H1 (cell line): ENCODE data around the gene RGS3. TPM values are rescaled to one million over a fixed set of nuclear protein-coding genes. Genes with fewer than 3 reads are reported as not detected.

Experiments used
- CTCF ChIA-PET: fragments of 300-600 bp; sonication (Branson Sonifier 250); formaldehyde crosslinking; loops from one replicate; lab custom pipeline; 2021; ENCODE audit not compliant: partially characterized antibody; lab: Charles Lee
- POLR2A ChIA-PET: fragments of 300-600 bp; sonication (Branson Sonifier 250); formaldehyde crosslinking; loops from one replicate; lab custom pipeline; 2021; ENCODE audit warnings: inconsistent platforms; ENCODE audit not compliant: partially characterized antibody; lab: Charles Lee
- DNase-seq, 2 experiments: peaks; one replicate each; pipeline versions ENCODE4 v3.0.0 to v3.0.0-alpha.2; 2010 to 2022; ENCODE audit warnings: low spot score in 2 of 2, low read depth in 1 of 2, mixed read lengths in 1 of 2
- FAIRE-seq: peaks from 2 replicates; lab custom pipeline; 2011; peaks lifted over from hg19 to GRCh38; lab: Jason Lieb, UNC
- H2AFZ ChIP-seq: 2 replicates; pipeline ENCODE4 v1.8.1; 2012; ENCODE audit warnings: low read length, inconsistent platforms
- H2AK5ac ChIP-seq: 2 replicates; pipeline ENCODE4 v1.6.1; 2013; ENCODE audit warnings: low read depth, low read length
- H2BK120ac ChIP-seq: replicated peaks from 2 replicates; pipeline ENCODE3; 2013; ENCODE audit warnings: low read depth, low read length, inconsistent platforms
- H2BK12ac ChIP-seq: 2 replicates; pipeline ENCODE4 v1.6.1; 2013; ENCODE audit warnings: low read depth, low read length
- H2BK15ac ChIP-seq: 2 replicates; pipeline ENCODE4 v1.6.1; 2013; ENCODE audit warnings: low read length
- H2BK20ac ChIP-seq: 2 replicates; pipeline ENCODE4 v1.6.1; 2013; ENCODE audit warnings: low read length
- H2BK5ac ChIP-seq: 2 replicates; pipeline ENCODE4 v1.6.1; 2013; ENCODE audit warnings: low read depth, low read length
- H3K14ac ChIP-seq: 2 replicates; pipeline ENCODE4 v1.6.1; 2013; ENCODE audit warnings: inconsistent platforms; ENCODE audit not compliant: insufficient read length
- H3K18ac ChIP-seq: 2 replicates; pipeline ENCODE4 v1.6.1; 2013; ENCODE audit warnings: low read length; ENCODE audit errors: extremely low read depth
- H3K23ac ChIP-seq: 2 replicates; pipeline ENCODE4 v1.6.1; 2013; ENCODE audit warnings: inconsistent platforms; ENCODE audit not compliant: insufficient read length
- H3K23me2 ChIP-seq: 2 replicates; pipeline ENCODE4 v1.6.1; 2013; ENCODE audit warnings: low read depth, low read length
- H3K27ac ChIP-seq: 2 replicates; pipeline ENCODE4 v1.6.1; 2011; ENCODE audit warnings: low read depth, low read length, inconsistent platforms
- H3K27me3 ChIP-seq, 4 experiments: replicated peaks in 1 of 4; 1 replicate in 1 of 4; 2 replicates in 3 of 4; pipeline versions ENCODE4 v1.6.1 to v1.8.1; 2011 to 2013; ENCODE audit warnings: low read length in 3 of 4, mild to moderate bottlenecking in 3 of 4, inconsistent platforms in 2 of 4, mixed read lengths in 2 of 4, moderate library complexity in 1 of 4; ENCODE audit not compliant: control insufficient read depth in 3 of 4, insufficient read depth in 3 of 4; ENCODE audit errors: extremely low read depth in 1 of 4
- H3K36me3 ChIP-seq, 4 experiments: 2 replicates each; pipeline versions ENCODE4 v1.6.1 to v1.8.1; 2011 to 2013; ENCODE audit warnings: mild to moderate bottlenecking in 4 of 4, low read length in 3 of 4, moderate library complexity in 2 of 4, control low read depth in 1 of 4, inconsistent platforms in 1 of 4; ENCODE audit not compliant: insufficient read depth in 4 of 4, control insufficient read depth in 2 of 4
- H3K4ac ChIP-seq: replicated peaks from 2 replicates; pipeline ENCODE3; 2013; ENCODE audit warnings: low read length, low read depth, mixed read lengths, inconsistent platforms; ENCODE audit not compliant: insufficient read length
- H3K4me1 ChIP-seq, 4 experiments: replicated peaks in 1 of 4; 1 replicate in 1 of 4; 2 replicates in 3 of 4; pipeline versions ENCODE4 v1.6.1 to v1.8.1; 2011 to 2013; ENCODE audit warnings: low read length in 3 of 4, inconsistent platforms in 2 of 4, mixed read lengths in 1 of 4; ENCODE audit not compliant: insufficient read depth in 4 of 4, control insufficient read depth in 3 of 4
- H3K4me2 ChIP-seq, 2 experiments: 2 replicates each; pipeline versions ENCODE4 v1.6.1 to v1.8.1; 2011 to 2013; ENCODE audit warnings: low read depth in 2 of 2, low read length in 2 of 2, control low read depth in 1 of 2, inconsistent platforms in 1 of 2, mild to moderate bottlenecking in 1 of 2; ENCODE audit not compliant: insufficient read depth in 1 of 2
- H3K4me3 ChIP-seq, 4 experiments: fragments of 200-600, 300-600 bp in 1 of 4; sonication (generic), shearing (Covaris generic), sonication (Bioruptor Twin) in 1 of 4; 2 replicates each; pipeline versions ENCODE4 v1.5.1 to v1.8.1; 2011 to 2016; ENCODE audit warnings: low read length in 4 of 4, low read depth in 3 of 4, control low read depth in 2 of 4, inconsistent platforms in 2 of 4, mild to moderate bottlenecking in 2 of 4, mixed read lengths in 1 of 4, moderate library complexity in 1 of 4; ENCODE audit not compliant: insufficient read depth in 2 of 4; ENCODE audit errors: extremely low read depth in 1 of 4
- H3K56ac ChIP-seq: replicated peaks from 2 replicates; pipeline ENCODE3; 2013; ENCODE audit warnings: low read depth, mild to moderate bottlenecking, mixed read lengths, low read length, inconsistent platforms; ENCODE audit not compliant: insufficient read length
- H3K79me1 ChIP-seq: 2 replicates; pipeline ENCODE4 v1.6.1; 2013; ENCODE audit warnings: low read depth, low read length, control low read depth
- H3K79me2 ChIP-seq, 2 experiments: 2 replicates each; pipeline versions ENCODE4 v1.6.1 to v1.8.1; 2012 to 2013; ENCODE audit warnings: low read length in 2 of 2, mild to moderate bottlenecking in 2 of 2, inconsistent platforms in 1 of 2; ENCODE audit not compliant: insufficient read depth in 2 of 2, control insufficient read depth in 1 of 2
- H3K9ac ChIP-seq, 4 experiments: replicated peaks in 1 of 4; 1 replicate in 1 of 4; 2 replicates in 3 of 4; pipeline versions ENCODE4 v1.6.1 to v1.8.1; 2011 to 2013; ENCODE audit warnings: low read depth in 3 of 4, low read length in 3 of 4, control low read depth in 2 of 4, mild to moderate bottlenecking in 2 of 4, moderate library complexity in 2 of 4, inconsistent platforms in 1 of 4; ENCODE audit errors: extremely low read depth in 1 of 4
- H3K9me3 ChIP-seq, 2 experiments: 2 replicates each; pipeline versions ENCODE4 v1.6.1 to v1.8.1; 2012 to 2013; ENCODE audit warnings: mild to moderate bottlenecking in 2 of 2, moderate library complexity in 2 of 2, control low read depth in 1 of 2, inconsistent platforms in 1 of 2, low read depth in 1 of 2, low read length in 1 of 2, mixed read lengths in 1 of 2; ENCODE audit not compliant: insufficient read depth in 2 of 2
- H4K20me1 ChIP-seq, 2 experiments: replicated peaks in 1 of 2; 2 replicates each; pipeline versions ENCODE3 to v1.8.1; 2011 to 2013; ENCODE audit warnings: inconsistent platforms in 2 of 2, low read length in 2 of 2, mild to moderate bottlenecking in 1 of 2; ENCODE audit not compliant: insufficient read depth in 2 of 2, control insufficient read depth in 1 of 2
- H4K5ac ChIP-seq: 2 replicates; pipeline ENCODE4 v1.6.1; 2013; ENCODE audit warnings: low read length, low read depth, mixed read lengths, inconsistent platforms; ENCODE audit not compliant: insufficient read length
- H4K8ac ChIP-seq: 2 replicates; pipeline ENCODE4 v1.8.0; 2013; ENCODE audit warnings: mild to moderate bottlenecking, moderate library complexity, low read length, inconsistent platforms; ENCODE audit not compliant: insufficient read depth; ENCODE audit errors: extremely low read depth
- H4K91ac ChIP-seq: replicated peaks from 2 replicates; pipeline ENCODE3; 2013; ENCODE audit warnings: low read length, mixed read lengths, inconsistent platforms; ENCODE audit not compliant: insufficient read length
- FOSL1 ChIP-seq: IDR thresholded peaks from 2 replicates; pipeline ENCODE4 v1.6.1; 2011; ENCODE audit warnings: mild to moderate bottlenecking, low read depth, low read length, moderate library complexity; ENCODE audit not compliant: insufficient read depth
- GABPA ChIP-seq: IDR thresholded peaks from 2 replicates; pipeline ENCODE4 v1.6.1; 2011; ENCODE audit warnings: mild to moderate bottlenecking, low read length, moderate library complexity, borderline replicate concordance; ENCODE audit not compliant: insufficient read depth
- HDAC2 ChIP-seq, 2 experiments: fragments of 300-600 bp in 1 of 2; sonication (generic) in 1 of 2; IDR thresholded peaks; 2 replicates each; pipeline ENCODE4 v1.6.1; 2011 to 2012; ENCODE audit warnings: low read depth in 2 of 2, low read length in 2 of 2, mild to moderate bottlenecking in 2 of 2, moderate library complexity in 2 of 2, borderline replicate concordance in 1 of 2, inconsistent platforms in 1 of 2
- KDM1A ChIP-seq: fragments of 200-600, 300-600 bp; sonication (generic); IDR thresholded peaks from 2 replicates; pipeline ENCODE4 v1.7.1; 2016; ENCODE audit warnings: mild to moderate bottlenecking, low read length, borderline replicate concordance
- RNF2 ChIP-seq: fragments of 200-900, 300-1000 bp; sonication (generic); IDR thresholded peaks from 2 replicates; pipeline ENCODE4 v1.7.1; 2016; ENCODE audit warnings: borderline replicate concordance, low read depth, mild to moderate bottlenecking, antibody characterized with exemption, low read length; ENCODE audit not compliant: poor library complexity, severe bottlenecking; ENCODE audit errors: missing control alignments
- SP2 ChIP-seq: IDR thresholded peaks from 2 replicates; pipeline ENCODE4 v1.6.1; 2012; ENCODE audit warnings: mild to moderate bottlenecking, low read length, inconsistent platforms
- WGBS, 2 experiments: shearing (Covaris generic) in 1 of 2; methylation state at CpG; one replicate each; pipeline versions ENCODE4 v1.1.6 to v1.1.7; 2013 to 2015; ENCODE audit warnings: low lambda C conversion rate in 2 of 2, mixed read lengths in 2 of 2, inconsistent platforms in 1 of 2, low coverage in 1 of 2, missing lambda C conversion rate in 1 of 2; ENCODE audit not compliant: insufficient replicate concordance in 2 of 2, insufficient coverage in 1 of 2, insufficient read length in 1 of 2; ENCODE audit errors: extremely low coverage in 1 of 2, missing lambda C conversion rate in 1 of 2; 5-methylcytosine and 5-hydroxymethylcytosine counted together
- polyA plus RNA-seq, 7 experiments: library from polyadenylated mRNA; depleted of rRNA in 3 of 7; stranded (reverse) in 5 of 7; unstranded in 2 of 7; fragments of >200 nt in 5 of 7; fragments of 200-250 nt in 2 of 7; gene quantifications; 1 replicate in 5 of 7; 2 replicates in 1 of 7; 4 replicates in 1 of 7; pipeline versions ENCODE4 v1.2.1 to v1.2.3, GENCODE V29; 2011 to 2013; ENCODE audit warnings: missing spikeins in 2 of 7, mixed read lengths in 2 of 7
- total RNA-seq: library from RNA; stranded (reverse); fragmentation: NEBNext Ultra II Directional; extraction: Animal tissue kit (Norgen Biotek cat#: 25700); gene quantifications from 2 replicates; pipeline ENCODE4 v1.2.1, GENCODE V29; 2021
- TF ChIP-seq, protein P1 (sequence below): IDR thresholded peaks from 2 replicates; pipeline ENCODE4 v1.6.1; 2012; ENCODE audit warnings: inconsistent platforms

The RGS3 gene
- total and polyA plus RNA-seq, 2 of the 8 experiments (the other 6 are each of a cell fraction or from before 2014, with no cell fraction given): 12.6 to 18.2 TPM

DNA sequence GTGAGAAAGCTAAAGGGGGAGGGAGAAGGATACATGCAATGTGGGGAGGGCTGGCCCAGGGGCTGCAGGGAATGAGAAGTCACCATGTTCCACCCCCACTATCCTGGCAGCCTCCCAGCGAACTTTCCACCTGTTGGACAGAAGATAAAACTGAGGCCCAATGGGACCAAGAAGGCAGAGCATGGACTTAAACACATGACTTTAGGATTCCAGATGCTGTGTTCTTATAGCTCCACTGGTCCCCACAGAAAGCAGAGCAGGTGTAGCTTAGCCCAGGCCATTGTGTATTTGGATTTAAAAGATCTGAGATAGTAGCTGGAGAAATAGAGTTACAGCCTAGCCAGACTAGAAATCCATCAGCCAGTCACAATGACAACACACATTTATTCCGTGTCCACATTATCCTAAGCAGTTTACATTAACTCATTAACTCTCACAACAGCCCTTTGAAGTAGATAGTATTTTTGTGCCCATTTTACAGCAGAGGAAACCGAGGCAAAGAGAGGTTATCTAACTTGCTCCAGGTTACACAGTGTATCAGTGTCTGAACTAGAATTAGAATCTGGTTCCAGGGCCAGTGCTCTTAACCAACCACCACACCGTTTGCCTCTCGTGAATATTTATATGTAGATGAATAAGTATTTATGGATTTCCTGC is 121.0 kb downstream of the RGS3 start:
- Histone ChIP-seq H3K23me2 (no peaks in the 10 kb centered on the region; the same call in 1 of the 2 replicates), H3K27me3 (no peaks in the 10 kb centered on the region), H3K9ac (no peak overlapping the region), H3K4ac (no peak overlapping the region), H4K20me1 (no peaks in the 10 kb centered on the region), H3K79me2 (no peaks in the 10 kb centered on the region), H3K27ac (no peak overlapping the region), H2BK120ac (no peak overlapping the region), H3K23ac (no peak overlapping the region), H2BK12ac (no peak overlapping the region), H3K18ac (no peak overlapping the region), H3K9me3 (no peaks in the 10 kb centered on the region), H3K56ac (no peak overlapping the region), H3K4me1 (no peaks in the 10 kb centered on the region; a peak in 1 of 7 replicates), H3K36me3 (peaks cover 0 to 4% (median 0%) of the 10 kb centered on the region in 4 experiments; a peak in 2 of 8 replicates), H2AFZ (no peak overlapping the region), H2AK5ac (no peak overlapping the region), H2BK15ac (no peak overlapping the region), H2BK20ac (no peak overlapping the region), H3K4me3 (no peak overlapping the region), H4K8ac (no peak overlapping the region), H3K14ac (no peak overlapping the region), H4K5ac (no peak overlapping the region), H4K91ac (no peak overlapping the region), H3K79me1 (no peaks in the 10 kb centered on the region), H2BK5ac (no peak overlapping the region), H3K4me2 (no peak overlapping the region)
- 91% methylated on average over 5 of the region's 5 CpGs; no CpG with 5 or more reads in 1 of the 2 experiments for WGBS, 2 experiments
- CTCF ChIA-PET: interaction anchor here (1.0 to 28.3 kb wide), 5 partner anchors 11 to 178 kb away, joined by 3 to 1065 read pairs (median 8); no protein-coding TSS in a partner anchor
- no peak for FAIRE-seq
- DNase-seq: no peak
- POLR2A ChIA-PET: no interaction called here
- no peak for TF ChIP-seq KDM1A
- TF ChIP-seq HDAC2 (IDR thresholded peaks at IDR 0.05; ENCODE audit: borderline replicate concordance in 1 of 2, low read depth in 2 of 2, low read length in 2 of 2): no peak
- no peak for TF ChIP-seq FOSL1
- TF ChIP-seq, protein P1, sequence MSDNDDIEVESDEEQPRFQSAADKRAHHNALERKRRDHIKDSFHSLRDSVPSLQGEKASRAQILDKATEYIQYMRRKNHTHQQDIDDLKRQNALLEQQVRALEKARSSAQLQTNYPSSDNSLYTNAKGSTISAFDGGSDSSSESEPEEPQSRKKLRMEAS: no peak
- TF ChIP-seq RNF2: no peak
- TF ChIP-seq SP2: no peak
- TF ChIP-seq GABPA: no peak
